NCI-H2196 treated with DMSO at 0.1 percent for 48 hours (cell line): ENCODE measurements around the gene FAM13C.
A peak's percentile ranks its signal among the peaks of the same experiment; 100 is the strongest.
"Not testable (repeated sequence)": the region's sequence is repeated elsewhere in the genome, so short reads cannot be mapped to it uniquely, and the experiment has no call there.

Experiments used
- DNase-seq: peaks from one replicate; lab custom pipeline; 2025; ENCODE audit not compliant: unreplicated experiment; lab: John Stamatoyannopoulos, UW

The FAM13C gene

GRCh38 chr10:59279991-59280505, 82.3 kb downstream of the FAM13C start:
- DNase-seq = no peak

GRCh38 chr10:59279476-59279875, 82.9 kb downstream of the FAM13C start:
- no peak for DNase-seq

GRCh38 chr10:59276919-59277318, 85.4 kb downstream of the FAM13C start:
- no peak for DNase-seq

- DNase-seq = no peak
Measured at GRCh38 chr10:59276133-59276532, 86.2 kb downstream of the FAM13C start.

GRCh38 chr10:59273445-59273844, 88.9 kb downstream of the FAM13C start:
- DNase-seq = no peak

- no peak for DNase-seq
Measured at GRCh38 chr10:59272061-59272460, 90.3 kb downstream of the FAM13C start.

- no peak for DNase-seq
Measured at GRCh38 chr10:59271160-59271559, 91.2 kb downstream of the FAM13C start.

GRCh38 chr10:59270492-59270891, 91.9 kb downstream of the FAM13C start:
- no peak for DNase-seq

- no peak for DNase-seq
Measured at GRCh38 chr10:59269651-59270050, 92.7 kb downstream of the FAM13C start.

GRCh38 chr10:59268460-59268859, 93.9 kb downstream of the FAM13C start:
- no peak for DNase-seq

- no peak for DNase-seq
Measured at GRCh38 chr10:59266321-59266720, 96.0 kb downstream of the FAM13C start.

- DNase-seq = no peak
Measured at GRCh38 chr10:59265141-59265540, 97.2 kb downstream of the FAM13C start.

- no peak for DNase-seq
Measured at GRCh38 chr10:59258890-59259289, 103.5 kb downstream of the FAM13C start.

GRCh38 chr10:59257224-59257623, 105.1 kb downstream of the FAM13C start:
- no peak for DNase-seq

GRCh38 chr10:59255463-59255862, 106.9 kb downstream of the FAM13C start:
- DNase-seq = no peak

- no peak for DNase-seq
Measured at GRCh38 chr10:59252491-59252890, 109.9 kb downstream of the FAM13C start.

GRCh38 chr10:59245686-59246085, 116.7 kb downstream of the FAM13C start:
- no peak for DNase-seq

- no peak for DNase-seq
Measured at GRCh38 chr10:59244871-59245270, 117.5 kb downstream of the FAM13C start.

- no peak for DNase-seq
Measured at GRCh38 chr10:59243611-59244195, 118.6 kb downstream of the FAM13C start.

GRCh38 chr10:59242991-59243390, 119.4 kb downstream of the FAM13C start:
- DNase-seq = no peak

- no peak for DNase-seq
Measured at GRCh38 chr10:59242057-59242456, 120.3 kb downstream of the FAM13C start.

- peak; percentile 1 for DNase-seq
Measured at GRCh38 chr10:59240582-59241183, 121.7 kb downstream of the FAM13C start.

- DNase-seq = not testable (repeated sequence)
Measured at GRCh38 chr10:59239108-59239507, 123.2 kb downstream of the FAM13C start.
